Islet of Langerhans (tissue), 1 donor: ENCODE results near the gene HOXA2.

Source experiments
- FAIRE-seq: peaks from one replicate; lab custom pipeline; 2011; peaks lifted over from hg19 to GRCh38; lab: Jason Lieb, UNC

The HOXA2 gene

DNA sequence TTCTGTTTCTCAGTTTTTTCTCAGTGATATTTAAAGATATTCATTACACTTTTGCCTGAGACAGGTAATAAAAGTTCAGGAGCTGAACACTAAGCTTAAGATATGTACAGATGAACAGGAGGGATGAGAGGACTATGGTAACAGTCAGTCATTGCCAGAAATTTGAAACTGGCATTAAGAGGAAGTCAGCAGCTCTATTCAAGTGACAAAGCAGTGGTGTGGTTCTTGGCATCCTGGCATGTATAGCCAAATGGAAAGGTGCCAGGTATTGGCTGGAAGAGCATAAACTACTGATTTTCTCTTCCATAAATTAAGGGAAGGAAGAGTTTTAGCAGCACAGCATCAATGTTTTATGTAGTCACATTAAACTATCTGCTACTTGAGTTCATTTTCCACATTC is 29.4 kb downstream of the HOXA2 start:
- no peak for FAIRE-seq

GRCh38 chr7:27071622-27072390 is 30.7 kb downstream of the HOXA2 start:
- no peak for FAIRE-seq

- no peak for FAIRE-seq
Observed at GRCh38 chr7:27068259-27068658, 34.2 kb downstream of the HOXA2 start.

DNA sequence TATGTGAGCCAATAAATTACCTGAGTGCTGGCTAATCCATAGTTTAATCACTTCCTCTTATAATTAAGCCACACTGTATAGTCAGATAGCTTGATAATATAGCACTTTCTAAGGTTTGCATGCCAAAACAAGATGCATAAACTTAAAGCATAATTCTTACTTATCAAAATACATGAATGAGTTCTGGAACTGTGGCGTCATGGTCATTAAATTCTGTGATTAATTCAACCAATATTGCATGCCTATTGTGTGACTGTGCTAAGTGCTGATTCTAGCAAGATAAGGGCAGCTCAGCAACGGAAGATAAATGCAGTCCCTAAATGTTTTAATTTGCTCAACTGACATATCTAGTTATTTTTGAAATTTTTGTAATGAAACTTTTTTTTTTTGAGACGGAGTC is 36.3 kb downstream of the HOXA2 start:
- FAIRE-seq = no peak

DNA sequence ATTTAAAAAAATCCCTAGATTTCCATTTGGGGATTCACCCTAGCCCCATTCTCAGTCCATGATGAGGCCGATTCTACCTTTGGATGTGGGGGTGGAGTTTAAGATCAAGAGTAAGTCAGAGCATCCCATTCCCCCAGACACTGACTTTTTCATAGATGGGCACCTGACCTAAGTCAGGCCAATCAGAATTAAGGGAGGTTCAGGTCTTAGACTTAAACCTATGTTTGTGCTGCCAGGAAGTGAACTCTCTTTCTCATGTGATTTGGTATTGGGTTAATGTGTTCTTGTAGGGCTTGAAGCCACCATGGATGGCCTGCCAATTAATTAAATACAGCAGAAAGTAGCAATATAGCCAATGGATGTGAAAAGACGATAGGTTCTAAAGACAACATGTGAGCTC is 36.8 kb downstream of the HOXA2 start:
- FAIRE-seq = no peak

GRCh38 chr7:27064661-27065060 is 37.8 kb downstream of the HOXA2 start:
- no peak for FAIRE-seq

DNA sequence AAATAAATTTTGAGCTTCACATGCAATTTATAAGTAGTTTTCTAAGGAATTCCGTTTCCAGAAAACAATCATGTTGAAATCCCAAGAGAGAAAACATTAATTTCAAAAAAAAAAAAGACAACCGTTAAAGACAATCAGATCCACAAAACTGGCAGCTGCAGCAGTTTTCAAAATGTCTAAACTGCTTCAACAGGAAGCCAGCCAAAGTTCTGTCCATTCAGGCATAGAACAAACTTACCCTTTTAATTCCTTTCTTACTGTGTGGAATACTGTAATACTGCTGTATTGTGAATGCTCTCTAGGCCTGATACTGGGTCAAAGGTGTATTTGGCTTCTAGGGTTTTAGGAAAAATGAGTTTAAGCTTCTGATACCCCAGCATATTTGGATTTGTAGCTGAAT is 38.3 kb downstream of the HOXA2 start:
- FAIRE-seq = no peak

DNA sequence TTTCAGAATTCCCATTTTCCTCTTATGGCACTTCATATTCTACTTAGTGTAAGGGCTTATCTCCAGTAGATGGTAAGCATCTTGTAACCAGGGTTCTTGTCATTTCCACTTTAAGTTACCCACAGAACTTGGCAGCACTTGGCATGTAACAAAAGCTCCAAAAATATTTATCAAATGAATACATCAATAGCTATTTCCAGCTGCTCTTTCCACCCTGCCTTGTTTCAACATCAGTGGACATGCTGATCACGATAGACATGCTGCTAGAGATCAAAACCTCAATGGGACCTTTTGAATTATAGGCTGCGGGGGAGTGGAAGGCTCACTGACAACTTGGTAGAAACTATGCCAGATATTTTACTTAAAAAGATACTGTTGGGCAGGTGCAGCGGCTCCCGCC is 39.5 kb downstream of the HOXA2 start:
- no peak for FAIRE-seq

DNA sequence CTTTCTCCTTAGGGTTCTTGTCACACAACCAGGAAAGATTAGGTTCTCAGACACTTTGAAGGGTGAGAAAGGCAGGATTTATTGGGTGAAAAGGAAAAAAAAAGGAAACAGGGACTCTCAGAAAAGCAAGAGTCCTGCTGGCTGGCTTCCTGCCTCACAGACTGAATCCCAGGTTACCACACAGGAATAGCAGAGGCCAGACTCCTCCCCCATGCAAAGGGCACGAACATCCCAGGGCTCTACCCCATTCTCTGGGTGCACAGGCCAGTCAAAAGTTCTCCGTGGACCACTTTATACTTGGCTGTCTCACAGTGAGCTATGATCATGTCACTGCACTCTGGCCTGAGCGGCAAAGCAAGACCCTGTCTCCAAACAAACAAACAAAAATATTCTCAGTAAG is 49.3 kb downstream of the HOXA2 start:
- FAIRE-seq = no peak

DNA sequence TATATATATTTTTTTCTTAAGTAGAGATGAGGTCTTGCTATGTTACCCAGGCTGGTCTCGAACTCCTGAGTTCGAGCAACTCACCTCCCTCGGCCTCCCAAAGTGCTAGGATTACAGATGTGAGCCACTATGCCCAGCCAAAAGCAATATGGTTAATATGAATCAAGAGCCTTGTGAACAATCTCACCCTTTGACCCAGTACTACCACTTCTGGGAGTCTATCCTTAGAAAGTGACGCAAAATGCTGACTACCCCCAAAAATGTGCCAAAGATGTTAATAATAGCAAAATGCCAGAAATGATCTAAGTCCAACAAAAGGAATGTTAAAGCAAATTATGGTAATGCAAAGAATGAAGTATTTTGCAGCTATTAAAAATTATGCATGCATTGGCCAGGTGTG is 51.0 kb downstream of the HOXA2 start:
- FAIRE-seq = no peak
